RWPE1 (cell line): Measurements from ENCODE around the gene SHBG.
"Not testable (repeated sequence)": the region's sequence is repeated elsewhere in the genome, so short reads cannot be mapped to it uniquely, and the experiment has no call there.

Experiments
- CTCF ChIA-PET: fragments of 350-600 bp; sonication (Branson Sonifier 250); formaldehyde crosslinking; extraction: SDS; loops from one replicate; lab custom pipeline; 2021; lab: Yijun Ruan, JAX
- POLR2A ChIA-PET: fragments of 400-600 bp; formaldehyde crosslinking; extraction: SDS; loops from one replicate; lab custom pipeline; 2020; ENCODE audit warnings: antibody characterized with exemption; ENCODE audit not compliant: low non-redundant PET; lab: Yijun Ruan, JAX
- DNase-seq: peaks from one replicate; pipeline ENCODE4 v3.0.0; 2012; ENCODE audit warnings: low spot score
- H3K27ac ChIP-seq: fragments of 450-650 bp; 2 replicates; pipeline ENCODE4 v1.5.1; 2017
- CTCF ChIP-seq: fragments of 450-650 bp; conservative IDR thresholded peaks from 2 replicates; pipeline ENCODE4 v1.5.1; 2017; ENCODE audit warnings: low read depth, mild to moderate bottlenecking

The SHBG gene

GRCh38 chr17:7618608-7619007 is 11.3 kb upstream of the SHBG start:
- H3K27ac ChIP-seq: no peak overlapping the region
- DNase-seq: no peak
- no peak for TF ChIP-seq CTCF
- ChIA-PET CTCF (no interaction called here), POLR2A (no interaction called here)

- DNase-seq: no peak
- TF ChIP-seq CTCF: no peak
- POLR2A ChIA-PET: interaction anchor here (0.6 kb wide), 1 partner anchor 54 kb away, joined by 3 read pairs; no protein-coding TSS in a partner anchor
- CTCF ChIA-PET: interaction anchor here (0.7 to 1.6 kb wide), 3 partner anchors 12 to 215 kb away, joined by 3 to 6 read pairs (median 3); no protein-coding TSS in a partner anchor
- no peak overlapping the region for H3K27ac ChIP-seq
These were observed 9.1 kb upstream of the SHBG start for GRCh38 chr17:7620835-7621234.

GRCh38 chr17:7623661-7624060 is 6.3 kb upstream of the SHBG start:
- no peak for DNase-seq
- CTCF ChIA-PET: interaction anchor here (0.6 to 1.0 kb wide), 4 partner anchors 9 to 34 kb away, joined by 4 to 6 read pairs (median 4); no protein-coding TSS in a partner anchor
- no peak overlapping the region for H3K27ac ChIP-seq
- no peak for TF ChIP-seq CTCF
- POLR2A ChIA-PET: no interaction called here

GRCh38 chr17:7625749-7626148 is 4.2 kb upstream of the SHBG start:
- POLR2A ChIA-PET: interaction anchor here (0.7 kb wide), 1 partner anchor 605 kb away, joined by 5 read pairs; no protein-coding TSS in a partner anchor
- DNase-seq, CTCF ChIA-PET, H3K27ac ChIP-seq: not testable (repeated sequence)

- DNase-seq: no peak
- H3K27ac ChIP-seq: 0 out of 2 replicates have a peak overlapping the region, but pooled peaks have one; percentile 77
- CTCF ChIA-PET: interaction anchor here (0.5 to 0.9 kb wide), 2 partner anchors 11 to 37 kb away, joined by 3 to 4 read pairs; no protein-coding TSS in a partner anchor
- POLR2A ChIA-PET: interaction anchor here (0.7 kb wide), 1 partner anchor 605 kb away, joined by 5 read pairs; no protein-coding TSS in a partner anchor
- no peak for TF ChIP-seq CTCF
These were observed 3.6 kb upstream of the SHBG start for GRCh38 chr17:7626307-7626706.

- POLR2A ChIA-PET: no interaction called here
- CTCF ChIA-PET: interaction anchor here (0.5 to 0.9 kb wide), 2 partner anchors 12 to 38 kb away, joined by 3 to 4 read pairs; no protein-coding TSS in a partner anchor
- DNase-seq: no peak
- no peak for TF ChIP-seq CTCF
- peak overlapping the region; percentile 77 for H3K27ac ChIP-seq
These were observed 3.0 kb upstream of the SHBG start for GRCh38 chr17:7626956-7627249.
